Body of pancreas (tissue), 4 donors: ENCODE results near the gene RASD2. TPM values are rescaled to one million over a fixed set of nuclear protein-coding genes. Genes with fewer than 3 reads are reported as not detected.
A peak's percentile ranks its signal among the peaks of the same experiment; 100 is the strongest.

Experiments used
- ATAC-seq: fragments of 150-250 bp; one replicate; pipeline ENCODE4 v1.9.1; 2016
- DNase-seq, 4 donors: peaks; one replicate each; pipeline ENCODE4 v3.0.0-alpha.2; 2019
- H3K27ac ChIP-seq, 4 donors: fragments of 200-600 bp; sonication (generic); 1 replicate in 3 of 4; 2 replicates in 1 of 4; pipeline versions ENCODE4 v1.5.1 to v1.6.1; 2016 to 2019; ENCODE audit warnings: mild to moderate bottlenecking in 1 of 4, mixed read lengths in 1 of 4, moderate library complexity in 1 of 4
- H3K27me3 ChIP-seq, 2 donors: fragments of 200-600 bp; sonication (generic); one replicate each; pipeline ENCODE4 v1.6.0; 2016; ENCODE audit warnings: mild to moderate bottlenecking in 1 of 2
- H3K36me3 ChIP-seq, 2 donors: fragments of 200-600 bp; sonication (generic); replicated peaks in 1 of 2; 2 replicates each; pipeline ENCODE4 v1.5.1; 2016; ENCODE audit warnings: low read depth in 2 of 2; ENCODE audit not compliant: insufficient read depth in 1 of 2
- H3K4me1 ChIP-seq: fragments of 200-600 bp; sonication (generic); one replicate; pipeline ENCODE4 v1.6.0; 2016
- H3K4me3 ChIP-seq, 2 donors: fragments of 200-600 bp; sonication (generic); 1 replicate in 1 of 2; 2 replicates in 1 of 2; pipeline ENCODE4 v1.5.1; 2016 to 2019
- H3K9me3 ChIP-seq, 3 donors: fragments of 200-600 bp; sonication (generic); 1 replicate in 2 of 3; 2 replicates in 1 of 3; pipeline ENCODE4 v1.5.1; 2016
- CTCF ChIP-seq, 7 experiments: fragments of 450-650 bp in 4 of 7; fragments of 200-600 bp in 3 of 7; sonication (generic) in 3 of 7; IDR thresholded peaks; one replicate each; pipeline ENCODE4 v1.5.1; 2016 to 2019; ENCODE audit warnings: antibody characterized with exemption in 7 of 7
- POLR2A ChIP-seq, 3 donors: fragments of 450-650 bp; IDR thresholded peaks; one replicate each; pipeline ENCODE4 v1.6.1; 2016; ENCODE audit warnings: antibody characterized with exemption in 3 of 3, mild to moderate bottlenecking in 2 of 3
- WGBS, 2 donors: methylation state at CpG; one replicate each; pipeline ENCODE4 v1.1.5; 2017; 5-methylcytosine and 5-hydroxymethylcytosine counted together
- intact Hi-C: fragments of 100-400 bp; cut with DNase I; formaldehyde crosslinking; loops from one replicate; pipeline ENCODE4 v1.15.1; 2023
- total RNA-seq, 2 donors: library from RNA; depleted of rRNA; stranded (reverse); fragments of >200 nt; gene quantifications; one replicate each; pipeline ENCODE4 v1.1.0, GENCODE V29; 2016

The RASD2 gene
- total RNA-seq, 2 donors from 2014 or later: 0.26 to 3.6 TPM

- no peaks in the 10 kb centered on the region for H3K36me3 ChIP-seq
- no peak for DNase-seq
- ATAC-seq: no peak
- H3K9me3 ChIP-seq: no peaks in the 10 kb centered on the region
- TF ChIP-seq POLR2A (IDR thresholded peaks at IDR 0.05): no peak
- no peak overlapping the region for H3K4me3 ChIP-seq
- H3K4me1 ChIP-seq: peaks cover 4% of the 10 kb centered on the region
- intact Hi-C loops: loop anchor here (5.0 kb wide), 1 partner anchor 152 kb away; no protein-coding TSS in a partner anchor
- no peak overlapping the region for H3K27ac ChIP-seq
- no peaks in the 10 kb centered on the region for H3K27me3 ChIP-seq
- 85 to 89% methylated on average over 10 to 19 of the region's 19 CpGs for WGBS, 2 donors
Measured at GRCh38 chr22:35578836-35579575, 38.4 kb downstream of the RASD2 start.

- TF ChIP-seq POLR2A (IDR thresholded peaks at IDR 0.05): no peak
- no peak for TF ChIP-seq CTCF (IDR thresholded peaks at IDR 0.05)
- WGBS, 2 donors: 72 to 77% methylated on average over 8 to 10 of the region's 10 CpGs
- no peak for ATAC-seq
- intact Hi-C loops: loop anchor here (5.0 kb wide), 1 partner anchor 228 kb away; no protein-coding TSS in a partner anchor
- H3K4me3 ChIP-seq: no peak overlapping the region
- no peaks in the 10 kb centered on the region for H3K36me3 ChIP-seq
- peaks cover 4% of the 10 kb centered on the region for H3K4me1 ChIP-seq
- DNase-seq: no peak
- no peaks in the 10 kb centered on the region for H3K27me3 ChIP-seq
- no peak overlapping the region for H3K27ac ChIP-seq
- H3K9me3 ChIP-seq: no peaks in the 10 kb centered on the region
Measured at GRCh38 chr22:35580351-35581022, 39.9 kb downstream of the RASD2 start.

GRCh38 chr22:35581023-35581413 lies 40.4 kb downstream of the RASD2 start:
- ATAC-seq (no peak), DNase-seq (no peak)
- 71 to 78% methylated on average over 5 of the region's 5 CpGs for WGBS, 2 donors
- Histone ChIP-seq H3K36me3 (no peaks in the 10 kb centered on the region), H3K4me1 (peaks cover 4% of the 10 kb centered on the region), H3K4me3 (no peak overlapping the region), H3K9me3 (no peaks in the 10 kb centered on the region), H3K27ac (no peak overlapping the region), H3K27me3 (no peaks in the 10 kb centered on the region)
- no peak for TF ChIP-seq POLR2A (IDR thresholded peaks at IDR 0.05)
- TF ChIP-seq CTCF (IDR thresholded peaks at IDR 0.05): no peak
- intact Hi-C loops: loop anchor here (5.0 kb wide), 1 partner anchor 229 kb away; no protein-coding TSS in a partner anchor

- Histone ChIP-seq H3K27ac (peak overlapping the region in 1 of 4 donors; percentile 33), H3K4me1 (peaks cover 4% of the 10 kb centered on the region), H3K9me3 (no peaks in the 10 kb centered on the region), H3K4me3 (no peak overlapping the region), H3K27me3 (no peaks in the 10 kb centered on the region), H3K36me3 (no peaks in the 10 kb centered on the region)
- intact Hi-C loops: loop anchor here (5.0 kb wide), 1 partner anchor 230 kb away; no protein-coding TSS in a partner anchor
- TF ChIP-seq CTCF (IDR thresholded peaks at IDR 0.05) (no peak), POLR2A (IDR thresholded peaks at IDR 0.05) (no peak)
- ATAC-seq (no peak), DNase-seq (no peak)
- 64 to 67% methylated on average over 11 of the region's 11 CpGs for WGBS, 2 donors
Measured at GRCh38 chr22:35582218-35582860, 41.7 kb downstream of the RASD2 start.
